Cardiac fibroblast (primary cell): ENCODE results near the gene ABCD3.
A peak's percentile ranks its signal among the peaks of the same experiment; 100 is the strongest.

Source experiments
- DNase-seq, 2 donors: peaks; one replicate each; pipeline versions ENCODE4 v3.0.0 to v3.0.0-alpha.2; 2010; ENCODE audit warnings: low read depth in 2 of 2
- H3K4me3 ChIP-seq, 2 donors: replicated peaks in 1 of 2; 1 replicate in 1 of 2; 2 replicates in 1 of 2; pipeline ENCODE4 v1.5.1; 2011; ENCODE audit warnings: low read depth in 2 of 2, low read length in 2 of 2, mild to moderate bottlenecking in 2 of 2, moderate library complexity in 1 of 2
- CTCF ChIP-seq: IDR thresholded peaks from one replicate; pipeline ENCODE4 v1.5.1; 2011; ENCODE audit warnings: low read depth, mild to moderate bottlenecking, low read length, inconsistent platforms

Gene ABCD3

GRCh38 chr1:94501935-94502334 is 83.7 kb downstream of the ABCD3 start:
- no peak for TF ChIP-seq CTCF
- DNase-seq: peak in 1 of 2 donors; percentile 44

DNA sequence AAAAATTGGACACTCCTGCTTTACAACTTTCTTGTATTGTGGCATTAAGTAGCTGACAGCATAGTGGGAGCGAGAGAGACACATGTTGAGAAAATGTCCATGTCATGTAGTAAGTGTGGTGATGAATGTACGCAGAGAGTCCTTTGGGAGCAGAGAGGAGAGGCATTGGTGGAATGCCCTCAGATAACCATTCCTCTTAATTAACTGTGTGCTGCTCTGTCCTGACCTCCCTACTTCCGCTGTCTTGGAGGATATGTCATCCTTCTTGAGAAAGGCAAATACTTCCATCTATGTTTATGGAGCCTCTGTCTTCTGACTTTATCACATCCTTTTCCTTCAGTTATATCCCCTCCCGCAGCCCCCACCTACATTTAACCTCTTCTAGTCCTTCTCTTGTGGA is 85.0 kb downstream of the ABCD3 start:
- TF ChIP-seq CTCF: no peak

More at GRCh38 chr1:94501935-94502334, 83.7 kb downstream of the ABCD3 start:
- no peak overlapping the region for H3K4me3 ChIP-seq

GRCh38 chr1:94504601-94505000 is 86.4 kb downstream of the ABCD3 start:
- H3K4me3 ChIP-seq: no peak overlapping the region
- no peak for TF ChIP-seq CTCF
- DNase-seq: no peak

More for the DNA sequence above, 85.0 kb downstream of the ABCD3 start:
- no peak overlapping the region for H3K4me3 ChIP-seq
- DNase-seq: no peak

DNA sequence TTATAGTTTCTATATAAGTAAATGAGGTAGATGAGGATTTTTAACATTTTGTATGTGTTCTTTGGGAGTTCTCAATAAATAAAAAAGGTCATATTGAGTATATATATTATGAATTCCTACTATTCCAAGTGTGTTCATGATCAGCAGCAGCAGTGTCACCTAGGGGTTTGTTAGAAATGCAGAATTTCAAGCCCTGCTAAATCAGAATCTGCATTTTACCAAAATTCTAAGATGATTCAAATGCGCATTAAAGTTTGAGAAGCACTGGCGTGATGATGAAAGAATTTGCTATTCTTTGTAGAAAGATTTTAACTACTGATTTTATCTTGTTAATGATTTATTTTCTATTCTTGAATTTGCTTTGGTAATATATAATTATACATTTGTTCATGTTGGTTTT is 94.6 kb downstream of the ABCD3 start:
- no peak for TF ChIP-seq CTCF
- no peak overlapping the region for H3K4me3 ChIP-seq
- DNase-seq: no peak

DNA sequence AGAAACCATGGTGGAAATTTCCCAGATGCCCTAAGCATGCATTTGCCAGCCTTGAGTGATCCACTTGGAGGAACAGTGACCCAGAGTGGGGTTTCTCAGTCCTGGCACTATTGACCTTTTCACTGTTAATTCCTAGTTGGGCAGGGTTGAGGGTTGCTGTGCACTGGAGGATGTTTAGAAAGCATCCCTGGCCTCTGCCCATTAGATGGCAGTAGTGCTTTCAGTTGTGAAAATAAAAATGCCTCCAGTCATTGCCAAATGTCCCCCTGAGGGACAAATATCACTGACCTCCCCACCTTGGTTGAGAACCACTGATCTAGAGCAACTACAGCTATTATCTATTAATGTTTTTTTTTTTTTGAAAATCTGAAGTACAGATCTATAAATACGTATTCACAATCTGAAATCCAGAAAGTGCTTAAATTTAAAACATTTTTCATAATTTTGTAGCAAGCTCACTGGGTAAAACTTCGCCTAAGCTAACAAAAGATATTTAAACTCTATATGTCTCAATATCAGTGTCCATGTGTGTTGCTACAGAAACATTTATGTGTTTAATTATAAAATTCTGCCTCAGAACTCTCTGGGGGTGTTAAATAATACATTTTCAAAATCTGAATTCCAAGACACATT is 96.0 kb downstream of the ABCD3 start:
- H3K4me3 ChIP-seq: no peak overlapping the region
- DNase-seq: peak; percentile 45 to 54
- TF ChIP-seq CTCF: peak; percentile 76

GRCh38 chr1:94515296-94515947 is 97.2 kb downstream of the ABCD3 start:
- no peak overlapping the region for H3K4me3 ChIP-seq
- no peak for TF ChIP-seq CTCF
- DNase-seq: no peak
